ENCODE data around the gene ZBTB11.
"Not testable (repeated sequence)": the region's sequence is repeated elsewhere in the genome, so short reads cannot be mapped to it uniquely, and the experiment has no call there.

Gene ZBTB11

GRCh38 chr3:101718455-101718854, 41.5 kb upstream of the ZBTB11 start:
- no peak for FAIRE-seq
- DNase-seq (ENCODE audit: insufficient read length, low spot score): no peak
- TF ChIP-seq POLR2A (IDR thresholded peaks at IDR 0.05; ENCODE audit: low read depth, low read length): no peak
- no peak for TF ChIP-seq POU2F2 (IDR thresholded peaks at IDR 0.05; ENCODE audit: low read depth, low read length)
- TF ChIP-seq TAF1 (IDR thresholded peaks at IDR 0.05; ENCODE audit: low read depth, low read length): no peak
- TF ChIP-seq PAX5 (IDR thresholded peaks at IDR 0.05; ENCODE audit: insufficient read depth, low read length, severe bottlenecking): no peak
- no peak for TF ChIP-seq POLR2AphosphoS5 (IDR thresholded peaks at IDR 0.05; ENCODE audit: low read depth, low read length)
- TF ChIP-seq SPI1 (IDR thresholded peaks at IDR 0.05; ENCODE audit: low read depth, low read length): no peak

GRCh38 chr3:101709126-101709525, 32.2 kb upstream of the ZBTB11 start:
- DNase-seq (ENCODE audit: insufficient read length, low spot score): no peak
- TF ChIP-seq POLR2AphosphoS5 (IDR thresholded peaks at IDR 0.05; ENCODE audit: low read depth, low read length) (no peak), POLR2A (IDR thresholded peaks at IDR 0.05; ENCODE audit: low read depth, low read length) (no peak), POU2F2 (IDR thresholded peaks at IDR 0.05; ENCODE audit: low read depth, low read length) (no peak)
- no peak for FAIRE-seq

GRCh38 chr3:101704639-101705038, 27.7 kb upstream of the ZBTB11 start:
- DNase-seq (ENCODE audit: insufficient read length, low spot score); FAIRE-seq: not testable (repeated sequence)

GRCh38 chr3:101703169-101703568, 26.2 kb upstream of the ZBTB11 start:
- no peak for FAIRE-seq
- DNase-seq (ENCODE audit: insufficient read length, low spot score): no peak

GRCh38 chr3:101702726-101703125, 25.8 kb upstream of the ZBTB11 start:
- DNase-seq (ENCODE audit: insufficient read length, low spot score): no peak
- no peak for TF ChIP-seq POLR2AphosphoS5 (IDR thresholded peaks at IDR 0.05; ENCODE audit: low read depth, low read length)
- no peak for TF ChIP-seq PAX5 (IDR thresholded peaks at IDR 0.05; ENCODE audit: insufficient read depth, low read length, severe bottlenecking)
- TF ChIP-seq POLR2A (IDR thresholded peaks at IDR 0.05; ENCODE audit: low read depth, low read length): no peak
- no peak for TF ChIP-seq SPI1 (IDR thresholded peaks at IDR 0.05; ENCODE audit: low read depth, low read length)
- no peak for TF ChIP-seq TAF1 (IDR thresholded peaks at IDR 0.05; ENCODE audit: low read depth, low read length)
- no peak for TF ChIP-seq POU2F2 (IDR thresholded peaks at IDR 0.05; ENCODE audit: low read depth, low read length)
- no peak for FAIRE-seq

More at GRCh38 chr3:101703169-101703568, 26.2 kb upstream of the ZBTB11 start:
- TF ChIP-seq SPI1 (IDR thresholded peaks at IDR 0.05; ENCODE audit: low read depth, low read length) (no peak), POLR2A (IDR thresholded peaks at IDR 0.05; ENCODE audit: low read depth, low read length) (no peak), POLR2AphosphoS5 (IDR thresholded peaks at IDR 0.05; ENCODE audit: low read depth, low read length) (no peak), PAX5 (IDR thresholded peaks at IDR 0.05; ENCODE audit: insufficient read depth, low read length, severe bottlenecking) (no peak), TAF1 (IDR thresholded peaks at IDR 0.05; ENCODE audit: low read depth, low read length) (no peak), POU2F2 (IDR thresholded peaks at IDR 0.05; ENCODE audit: low read depth, low read length) (no peak)

GRCh38 chr3:101701696-101702634, 25.0 kb upstream of the ZBTB11 start:
- TF ChIP-seq PAX5 (IDR thresholded peaks at IDR 0.05; ENCODE audit: insufficient read depth, low read length, severe bottlenecking): no peak
- no peak for TF ChIP-seq POLR2AphosphoS5 (IDR thresholded peaks at IDR 0.05; ENCODE audit: low read depth, low read length)
- no peak for TF ChIP-seq POU2F2 (IDR thresholded peaks at IDR 0.05; ENCODE audit: low read depth, low read length)
- TF ChIP-seq POLR2A (IDR thresholded peaks at IDR 0.05; ENCODE audit: low read depth, low read length): no peak
- TF ChIP-seq TAF1 (IDR thresholded peaks at IDR 0.05; ENCODE audit: low read depth, low read length): no peak
- no peak for TF ChIP-seq SPI1 (IDR thresholded peaks at IDR 0.05; ENCODE audit: low read depth, low read length)
- no peak for DNase-seq (ENCODE audit: insufficient read length, low spot score)
- peak; percentile 52 for FAIRE-seq

GRCh38 chr3:101695779-101696372, 18.9 kb upstream of the ZBTB11 start:
- FAIRE-seq (no peak), DNase-seq (ENCODE audit: insufficient read length, low spot score) (no peak)
- TF ChIP-seq POU2F2 (IDR thresholded peaks at IDR 0.05; ENCODE audit: low read depth, low read length) (no peak), SPI1 (IDR thresholded peaks at IDR 0.05; ENCODE audit: low read depth, low read length) (no peak), TAF1 (IDR thresholded peaks at IDR 0.05; ENCODE audit: low read depth, low read length) (no peak), PAX5 (IDR thresholded peaks at IDR 0.05; ENCODE audit: insufficient read depth, low read length, severe bottlenecking) (no peak), POLR2AphosphoS5 (IDR thresholded peaks at IDR 0.05; ENCODE audit: low read depth, low read length) (no peak), POLR2A (IDR thresholded peaks at IDR 0.05; ENCODE audit: low read depth, low read length) (no peak)

GRCh38 chr3:101694836-101695235, 17.9 kb upstream of the ZBTB11 start:
- not testable (repeated sequence) for DNase-seq (ENCODE audit: insufficient read length, low spot score); FAIRE-seq

GRCh38 chr3:101693540-101693939, 16.6 kb upstream of the ZBTB11 start:
- not testable (repeated sequence) for DNase-seq (ENCODE audit: insufficient read length, low spot score)
- peak; percentile 58 for FAIRE-seq

- not testable (repeated sequence) for FAIRE-seq; DNase-seq (ENCODE audit: insufficient read length, low spot score)
Measured at GRCh38 chr3:101691685-101692671, 15.0 kb upstream of the ZBTB11 start.

All from GM12891 (cell line).